ENCODE measurements around the gene HOPX.

DNA sequence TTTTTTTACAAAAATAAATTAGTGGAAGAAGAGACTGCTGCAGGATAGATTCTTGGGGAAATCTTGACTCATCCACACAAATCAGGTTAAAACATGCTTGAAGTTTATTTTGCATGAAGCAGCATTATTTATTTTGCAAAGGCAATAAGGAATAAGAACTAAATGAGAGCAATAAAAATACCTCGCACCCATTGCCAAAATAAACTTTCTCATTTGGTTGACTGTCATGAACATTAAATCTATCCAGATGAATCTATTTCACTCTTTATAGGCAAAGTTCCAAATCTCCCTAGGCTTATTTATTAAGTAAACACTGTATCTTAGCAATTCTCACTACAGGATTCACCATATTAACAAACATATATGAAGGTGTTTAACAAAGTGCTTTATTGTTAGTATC is 58.9 kb downstream of the HOPX start:
- TF ChIP-seq, protein P1, sequence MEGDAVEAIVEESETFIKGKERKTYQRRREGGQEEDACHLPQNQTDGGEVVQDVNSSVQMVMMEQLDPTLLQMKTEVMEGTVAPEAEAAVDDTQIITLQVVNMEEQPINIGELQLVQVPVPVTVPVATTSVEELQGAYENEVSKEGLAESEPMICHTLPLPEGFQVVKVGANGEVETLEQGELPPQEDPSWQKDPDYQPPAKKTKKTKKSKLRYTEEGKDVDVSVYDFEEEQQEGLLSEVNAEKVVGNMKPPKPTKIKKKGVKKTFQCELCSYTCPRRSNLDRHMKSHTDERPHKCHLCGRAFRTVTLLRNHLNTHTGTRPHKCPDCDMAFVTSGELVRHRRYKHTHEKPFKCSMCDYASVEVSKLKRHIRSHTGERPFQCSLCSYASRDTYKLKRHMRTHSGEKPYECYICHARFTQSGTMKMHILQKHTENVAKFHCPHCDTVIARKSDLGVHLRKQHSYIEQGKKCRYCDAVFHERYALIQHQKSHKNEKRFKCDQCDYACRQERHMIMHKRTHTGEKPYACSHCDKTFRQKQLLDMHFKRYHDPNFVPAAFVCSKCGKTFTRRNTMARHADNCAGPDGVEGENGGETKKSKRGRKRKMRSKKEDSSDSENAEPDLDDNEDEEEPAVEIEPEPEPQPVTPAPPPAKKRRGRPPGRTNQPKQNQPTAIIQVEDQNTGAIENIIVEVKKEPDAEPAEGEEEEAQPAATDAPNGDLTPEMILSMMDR (IDR thresholded peaks at IDR 0.05), result no peak
- no peak for TF ChIP-seq EP300 (IDR thresholded peaks at IDR 0.05)
- TF ChIP-seq POLR2A (IDR thresholded peaks at IDR 0.05), result no peak
